Measurements from ENCODE around the gene CCDC187. TPM values are rescaled to one million over a fixed set of nuclear protein-coding genes. Genes with fewer than 3 reads are reported as not detected.

The CCDC187 gene
- total and polyA plus RNA-seq, 2 of the 4 experiments (the other 2 are of a cell fraction): not detected

GRCh38 chr9:136336156-136336870, 32.4 kb upstream of the CCDC187 start:
- dilution Hi-C loops (cut with HindIII; ENCODE audit: low sequenced_read_pairs, unreplicated experiment): no loop called here

More at GRCh38 chr9:136336156-136336870, 32.4 kb upstream of the CCDC187 start:
- intact Hi-C loops (cut with micrococcal nuclease) (no loop called here), in situ Hi-C loops (cut with MboI; ENCODE audit: low sequenced_read_pairs) (no loop called here)
- H3K9ac ChIP-seq (ENCODE audit: low read depth, low read length): no peak overlapping the region
- no peak overlapping the region for H3K14ac ChIP-seq (replicated peaks; ENCODE audit: low read depth, low read length)
- ChIA-PET POLR2A (ENCODE audit: unreplicated experiment) (no interaction called here), CTCF (interaction anchor here (0.6 kb wide), 1 partner anchor 36 kb away, joined by 3 read pairs; no protein-coding TSS in a partner anchor)
- H2BK20ac ChIP-seq (ENCODE audit: low read depth, low read length): no peak overlapping the region
- DNase-seq: peak; percentile 60
- peak overlapping the region; percentile 74 for H2AK9ac ChIP-seq (replicated peaks; ENCODE audit: low read depth, low read length, poor library complexity)
- no peak overlapping the region for H4K91ac ChIP-seq (ENCODE audit: insufficient read depth, low read depth, low read length)
- H3K4me2 ChIP-seq (ENCODE audit: low read depth, low read length): no peak overlapping the region
- peaks cover 14% of the 10 kb centered on the region for H3K4me1 ChIP-seq (ENCODE audit: control insufficient read depth, insufficient read depth, low read length)
- H2BK5ac ChIP-seq (ENCODE audit: low read depth, low read length, poor library complexity, severe bottlenecking): peak overlapping the region; percentile 46
- H2BK15ac ChIP-seq (ENCODE audit: low read depth, low read length): no peak overlapping the region
- H4K8ac ChIP-seq (ENCODE audit: low read depth in 2 of 2, low read length in 2 of 2): peak overlapping the region in 1 of 2 experiments; percentile 16; a peak in 1 of 4 replicates
- H2AK5ac ChIP-seq (ENCODE audit: low read depth, low read length): peak overlapping the region; percentile 13; the same call in 1 of the 2 replicates
- H3K4ac ChIP-seq (ENCODE audit: low read depth, low read length): peak overlapping the region; percentile 16; the same call in 1 of the 2 replicates
- H3K79me1 ChIP-seq (ENCODE audit: low read depth in 1 of 2, low read length in 2 of 2): peaks cover 4 to 78% of the 10 kb centered on the region in 2 experiments
- H3K27me3 ChIP-seq (ENCODE audit: control insufficient read depth, insufficient read depth, low read length): no peaks in the 10 kb centered on the region
- no peak overlapping the region for H3K23ac ChIP-seq (ENCODE audit: low read depth, low read length)
- H3K9me3 ChIP-seq (ENCODE audit: control insufficient read depth, insufficient read depth, low read length): no peaks in the 10 kb centered on the region
- peaks cover 86% of the 10 kb centered on the region for H4K20me1 ChIP-seq (ENCODE audit: insufficient read depth, low read length)
- H3K56ac ChIP-seq (ENCODE audit: extremely low read depth, insufficient read depth, low read length): no peak overlapping the region
- H3K9me1 ChIP-seq (ENCODE audit: insufficient read depth, low read length): peaks cover 6% of the 10 kb centered on the region; the same call in 1 of the 2 replicates
- no TSS peak for BruUV-seq (replicated peaks)
- H2BK120ac ChIP-seq (ENCODE audit: low read depth, low read length): no peak overlapping the region
- peak overlapping the region; percentile 73 for H3K27ac ChIP-seq (ENCODE audit: insufficient read depth, low read length)
- H3K36me3 ChIP-seq (ENCODE audit: control insufficient read depth, insufficient read depth, low read length): peaks cover 86% of the 10 kb centered on the region
- H2AFZ ChIP-seq (replicated peaks; ENCODE audit: low read length, poor library complexity): peak overlapping the region; percentile 43
- ATAC-seq (ENCODE audit: low read depth): peak; percentile 63
- no peak overlapping the region for H3K4me3 ChIP-seq (ENCODE audit: insufficient read depth, low read depth, low read length)
- TF ChIP-seq FOS (IDR thresholded peaks at IDR 0.05; ENCODE audit: low read depth, low read length) (peak; percentile 72), MAZ (IDR thresholded peaks at IDR 0.05; ENCODE audit: borderline replicate concordance, low read depth, low read length) (peak; percentile 62; the same call in 1 of the 2 replicates), RFX5 (IDR thresholded peaks at IDR 0.05; ENCODE audit: low read depth, low read length) (no peak)
- H4K5ac ChIP-seq (ENCODE audit: low read depth, low read length): no peak overlapping the region
- H3K18ac ChIP-seq (ENCODE audit: low read depth, low read length): no peak overlapping the region; the same call in 1 of the 2 replicates
- WGBS, 2 experiments (ENCODE audit: extremely low coverage in 2 of 2, insufficient read length in 1 of 2): 75% methylated on average over 18 of the region's 30 CpGs; no CpG with 5 or more reads in 1 of the 2 experiments
